GM12878 (cell line): ENCODE results near the gene SPAG9. TPM values are rescaled to one million over a fixed set of nuclear protein-coding genes. Genes with fewer than 3 reads are reported as not detected.

Source experiments
- ATAC-seq: fragments of 200-7000 bp; cut with Tn5 transposase; 3 replicates; pipeline ENCODE4 v1.9.1; 2020; ENCODE audit warnings: mild to moderate bottlenecking, moderate library complexity
- BruUV-seq: library from RNA; stranded (reverse); fragments of 400-500 nt; replicated peaks from 2 replicates; lab custom pipeline; 2021; lab: Mats Ljungman, UMichigan
- CTCF ChIA-PET: fragments of 300-600 bp; sonication (Branson Sonifier 250); formaldehyde crosslinking; extraction: SDS; loops from one replicate; lab custom pipeline; 2021; ENCODE audit warnings: inconsistent platforms; lab: Yijun Ruan, JAX
- POLR2A ChIA-PET: fragments of 350-600 bp; formaldehyde crosslinking; extraction: SDS; loops from one replicate; lab custom pipeline; 2021; ENCODE audit warnings: inconsistent platforms; lab: Charles Lee
- RAD21 ChIA-PET: fragments of 300-600 bp; sonication (Branson Sonifier 250); formaldehyde crosslinking; loops from one replicate; lab custom pipeline; 2023; ENCODE audit warnings: antibody characterized with exemption; ENCODE audit not compliant: unreplicated experiment; lab: Charles Lee
- SMC1A ChIA-PET: fragments of 300-600 bp; sonication (Branson Sonifier 250); formaldehyde crosslinking; loops from one replicate; lab custom pipeline; 2023; ENCODE audit not compliant: unreplicated experiment, uncharacterized antibody; lab: Charles Lee
- DNase-seq: peaks from one replicate; pipeline ENCODE4 v3.0.0-alpha.2; 2011; ENCODE audit warnings: low read depth, low spot score
- FAIRE-seq: peaks from 3 replicates; lab custom pipeline; 2011; peaks lifted over from hg19 to GRCh38; lab: Jason Lieb, UNC
- H2AFZ ChIP-seq: 2 replicates; pipeline ENCODE4 v1.6.0; 2011; ENCODE audit warnings: low read depth, low read length, control low read depth; ENCODE audit not compliant: control insufficient read depth
- H3K27ac ChIP-seq: 2 replicates; pipeline ENCODE4 v1.5.1; 2011; ENCODE audit warnings: control low read depth; ENCODE audit not compliant: control insufficient read depth, insufficient read depth
- H3K27me3 ChIP-seq, 2 experiments: replicated peaks in 1 of 2; 2 replicates each; pipeline versions ENCODE4 v1.6.0 to v1.6.1; 2011; ENCODE audit warnings: low read length in 1 of 2; ENCODE audit not compliant: control insufficient read depth in 2 of 2, insufficient read depth in 2 of 2
- H3K36me3 ChIP-seq, 2 experiments: 2 replicates each; pipeline ENCODE4 v1.5.1; 2011; ENCODE audit warnings: low read length in 1 of 2; ENCODE audit not compliant: control insufficient read depth in 2 of 2, insufficient read depth in 2 of 2
- H3K4me1 ChIP-seq: 2 replicates; pipeline ENCODE4 v1.6.1; 2011; ENCODE audit warnings: mild to moderate bottlenecking, low read length, moderate library complexity, mixed read lengths; ENCODE audit not compliant: control insufficient read depth, insufficient read depth
- H3K4me2 ChIP-seq: 2 replicates; pipeline ENCODE4 v1.6.0; 2011; ENCODE audit warnings: control low read depth; ENCODE audit not compliant: control insufficient read depth, insufficient read depth
- H3K4me3 ChIP-seq: fragments of 200-600 bp; sonication (generic); 2 replicates; pipeline ENCODE4 v1.5.1; 2016
- H3K79me2 ChIP-seq: 2 replicates; pipeline ENCODE4 v1.6.0; 2011; ENCODE audit warnings: low read length; ENCODE audit not compliant: control insufficient read depth, insufficient read depth
- H3K9ac ChIP-seq: 2 replicates; pipeline ENCODE4 v1.8.0; 2011; ENCODE audit warnings: low read length, control low read depth, mixed read lengths; ENCODE audit not compliant: control insufficient read depth, insufficient read depth
- H3K9me3 ChIP-seq: replicated peaks from 3 replicates; pipeline ENCODE4 v1.5.1; 2011; ENCODE audit warnings: mild to moderate bottlenecking, low read length; ENCODE audit not compliant: control insufficient read depth, insufficient read depth
- H4K20me1 ChIP-seq: 2 replicates; pipeline ENCODE4 v1.6.0; 2011; ENCODE audit not compliant: control insufficient read depth, insufficient read depth
- CEBPZ ChIP-seq: fragments of 150-350 bp; IDR thresholded peaks from 2 replicates; pipeline ENCODE4 v1.6.1; 2016; ENCODE audit warnings: low read depth, low read length
- HCFC1 ChIP-seq: fragments of 150-350 bp; IDR thresholded peaks from 2 replicates; pipeline ENCODE4 v1.6.1; 2014; ENCODE audit warnings: low read length
- HDGF ChIP-seq: fragments of 450-650 bp; IDR thresholded peaks from 2 replicates; pipeline ENCODE4 v1.6.1; 2016; ENCODE audit warnings: antibody characterized with exemption
- IKZF2 ChIP-seq, 2 experiments: fragments of 450-650 bp; IDR thresholded peaks; 2 replicates each; pipeline ENCODE4 v1.6.1; 2017; ENCODE audit warnings: mild to moderate bottlenecking in 2 of 2, moderate library complexity in 2 of 2
- NFXL1 ChIP-seq: fragments of 450-650 bp; IDR thresholded peaks from 2 replicates; pipeline ENCODE4 v1.6.1; 2017; ENCODE audit warnings: antibody characterized with exemption, mild to moderate bottlenecking, borderline replicate concordance
- NR2F1 ChIP-seq: fragments of 450-650 bp; conservative IDR thresholded peaks from 2 replicates; pipeline ENCODE4 v1.6.1; 2017; ENCODE audit warnings: mild to moderate bottlenecking
- POLR2AphosphoS2 ChIP-seq: IDR thresholded peaks from 2 replicates; pipeline ENCODE4 v1.6.1; 2011; ENCODE audit warnings: low read depth, mild to moderate bottlenecking, low read length, improper control_type of control experiment, moderate library complexity
- RAD51 ChIP-seq: fragments of 450-650 bp; IDR thresholded peaks from 2 replicates; pipeline ENCODE4 v1.6.1; 2016; ENCODE audit warnings: moderate library complexity, mild to moderate bottlenecking, inconsistent platforms
- RCOR1 ChIP-seq: conservative IDR thresholded peaks from 2 replicates; pipeline ENCODE4 v1.6.1; 2012; ENCODE audit warnings: low read depth, low read length, improper control_type of control experiment
- SIX5 ChIP-seq: IDR thresholded peaks from 2 replicates; pipeline ENCODE4 v1.6.1; 2011; ENCODE audit warnings: mild to moderate bottlenecking, low read depth, low read length, moderate library complexity; ENCODE audit not compliant: severe bottlenecking
- WRNIP1 ChIP-seq: IDR thresholded peaks from 2 replicates; pipeline ENCODE4 v1.6.1; 2011; ENCODE audit warnings: low read depth, low read length, improper control_type of control experiment, borderline replicate concordance
- YBX1 ChIP-seq: fragments of 450-650 bp; IDR thresholded peaks from 2 replicates; pipeline ENCODE4 v1.6.1; 2016; ENCODE audit warnings: antibody characterized with exemption
- ZNF217 ChIP-seq: fragments of 450-650 bp; IDR thresholded peaks from 2 replicates; pipeline ENCODE4 v1.6.1; 2017; ENCODE audit warnings: antibody characterized with exemption, mild to moderate bottlenecking
- WGBS: methylation state at CpG from one replicate; pipeline ENCODE4 v1.1.6; 2016; ENCODE audit warnings: low lambda C conversion rate; ENCODE audit not compliant: insufficient replicate concordance, insufficient coverage; ENCODE audit errors: missing lambda C conversion rate; 5-methylcytosine and 5-hydroxymethylcytosine counted together
- in situ Hi-C: fragments of 300-500 bp; cut with MboI; formaldehyde crosslinking; loops from 9 replicates; pipeline ENCODE4 v1.14.3; 2018; ENCODE audit warnings: mixed read lengths
- intact Hi-C: fragments of 100-400 bp; cut with micrococcal nuclease; formaldehyde crosslinking; loops from one replicate; pipeline ENCODE4 v1.14.2; 2022; ENCODE audit not compliant: unreplicated experiment
- polyA plus RNA-seq, 11 experiments: library from polyadenylated mRNA; depleted of rRNA in 4 of 11; unstranded in 6 of 11; stranded (reverse) in 5 of 11; fragments of >200 nt; fragmentation: Nextera tagmentation in 4 of 11; fragmentation: Illumina TruSeq in 1 of 11; extraction: Ambion mirVana in 4 of 11; extraction: Trizol in 1 of 11; gene quantifications; 1 replicate in 1 of 11; 2 replicates in 10 of 11; pipeline versions ENCODE4 v1.2.1 to v1.2.3, GENCODE V29; 2011 to 2016; ENCODE audit warnings: inconsistent platforms in 2 of 11, missing spikeins in 2 of 11, low read depth in 1 of 11
- total RNA-seq, 4 experiments: library from RNA; depleted of rRNA in 3 of 4; stranded (reverse); fragments of >200 nt in 3 of 4; fragmentation: Illumina TruSeq in 1 of 4; extraction: Trizol in 1 of 4; gene quantifications; 2 replicates each; pipeline versions ENCODE4 v1.2.1 to v1.2.3, GENCODE V29; 2013 to 2021

Gene SPAG9
- total and polyA plus RNA-seq, 10 of the 15 experiments (the other 5 are each of a cell fraction or from before 2014, with no cell fraction given): 6.6 to 42.0 (median 24.9) TPM

- DNase-seq: no peak
- in situ Hi-C loops (no loop called here), intact Hi-C loops (no loop called here)
- 51% methylated on average over 7 of the region's 7 CpGs for WGBS
- ChIA-PET SMC1A (interaction anchor here (1.1 kb wide), 1 partner anchor 74 kb away, joined by 4 read pairs; no protein-coding TSS in a partner anchor), POLR2A (no interaction called here), RAD21 (no interaction called here), CTCF (interaction anchor here (1.1 to 1.9 kb wide), 4 partner anchors 36 to 143 kb away, joined by 3 to 6 read pairs (median 4); no protein-coding TSS in a partner anchor)
- no peak overlapping the region for H3K4me3 ChIP-seq
- no peaks in the 10 kb centered on the region for H3K79me2 ChIP-seq
- no peak for FAIRE-seq
- no peaks in the 10 kb centered on the region for H4K20me1 ChIP-seq
- H3K9ac ChIP-seq: no peak overlapping the region
- H3K4me2 ChIP-seq: no peak overlapping the region
- BruUV-seq: no TSS peak
- no peaks in the 10 kb centered on the region for H3K27me3 ChIP-seq
- no peak for ATAC-seq
- no peak overlapping the region for H2AFZ ChIP-seq
- H3K9me3 ChIP-seq: no peaks in the 10 kb centered on the region
- H3K4me1 ChIP-seq: no peaks in the 10 kb centered on the region
- H3K27ac ChIP-seq: no peak overlapping the region
- H3K36me3 ChIP-seq: no peaks in the 10 kb centered on the region
- no peak for TF ChIP-seq HDGF
- no peak for TF ChIP-seq RAD51
- no peak for TF ChIP-seq ZNF217
- no peak for TF ChIP-seq RCOR1
- TF ChIP-seq SIX5: no peak
- TF ChIP-seq WRNIP1: no peak
Observed at GRCh38 chr17:50926523-50926922, 194.1 kb downstream of the SPAG9 start.

- ChIA-PET SMC1A (interaction anchor here (1.1 to 1.5 kb wide), 2 partner anchors 26 to 73 kb away, joined by 3 to 4 read pairs; no protein-coding TSS in a partner anchor), POLR2A (no interaction called here), CTCF (interaction anchor here (0.5 to 1.1 kb wide), 2 partner anchors 35 to 146 kb away, joined by 3 read pairs; no protein-coding TSS in a partner anchor), RAD21 (no interaction called here)
- Histone ChIP-seq H3K4me3 (no peak overlapping the region), H3K9ac (no peak overlapping the region), H3K27me3 (no peaks in the 10 kb centered on the region), H3K4me1 (no peaks in the 10 kb centered on the region), H2AFZ (no peak overlapping the region), H3K27ac (no peak overlapping the region), H3K4me2 (no peak overlapping the region), H4K20me1 (no peaks in the 10 kb centered on the region), H3K9me3 (no peaks in the 10 kb centered on the region), H3K79me2 (no peaks in the 10 kb centered on the region), H3K36me3 (no peaks in the 10 kb centered on the region)
- FAIRE-seq (no peak), DNase-seq (no peak), ATAC-seq (no peak)
- in situ Hi-C loops (no loop called here), intact Hi-C loops (no loop called here)
- WGBS: 71% methylated on average over 6 of the region's 6 CpGs
- BruUV-seq: no TSS peak
- no peak for TF ChIP-seq HCFC1
- TF ChIP-seq IKZF2 (IDR thresholded peaks at IDR 0.05): no peak
- TF ChIP-seq NR2F1: no peak
- no peak for TF ChIP-seq YBX1
- TF ChIP-seq CEBPZ: no peak
- TF ChIP-seq RAD51: no peak
- no peak for TF ChIP-seq NFXL1
- no peak for TF ChIP-seq POLR2AphosphoS2
Observed at GRCh38 chr17:50925296-50925891, 195.3 kb downstream of the SPAG9 start.
